Ishikawa (cell line): Measurements from ENCODE around the gene SAYSD1.

Experiments
- CEBPB ChIP-seq: IDR thresholded peaks from 2 replicates; pipeline ENCODE4 v1.6.1; 2012
- CREB1 ChIP-seq: IDR thresholded peaks from 2 replicates; pipeline ENCODE4 v1.6.1; 2012; ENCODE audit warnings: low read depth
- EGR1 ChIP-seq: IDR thresholded peaks from 2 replicates; pipeline ENCODE4 v1.6.1; 2012
- EP300 ChIP-seq: IDR thresholded peaks from 2 replicates; pipeline ENCODE4 v1.6.1; 2012; ENCODE audit warnings: borderline replicate concordance
- MAX ChIP-seq: IDR thresholded peaks from 2 replicates; pipeline ENCODE4 v1.6.1; 2012
- NFIC ChIP-seq: IDR thresholded peaks from 2 replicates; pipeline ENCODE4 v1.6.1; 2012
- RAD21 ChIP-seq: IDR thresholded peaks from 2 replicates; pipeline ENCODE4 v1.6.1; 2012; ENCODE audit warnings: low read depth
- REST ChIP-seq: IDR thresholded peaks from 2 replicates; pipeline ENCODE4 v1.6.1; 2012; ENCODE audit warnings: low read depth, mild to moderate bottlenecking
- TAF1 ChIP-seq: IDR thresholded peaks from 2 replicates; pipeline ENCODE4 v1.6.1; 2012; ENCODE audit warnings: low read depth, mild to moderate bottlenecking
- TCF12 ChIP-seq: IDR thresholded peaks from 2 replicates; pipeline ENCODE4 v1.6.1; 2012; ENCODE audit warnings: low read depth
- TEAD4 ChIP-seq: IDR thresholded peaks from 2 replicates; pipeline ENCODE4 v1.6.1; 2012
- USF1 ChIP-seq: IDR thresholded peaks from 2 replicates; pipeline ENCODE4 v1.6.1; 2012
- YY1 ChIP-seq: IDR thresholded peaks from 2 replicates; pipeline ENCODE4 v1.6.1; 2012; ENCODE audit warnings: low read depth
- ZBTB7A ChIP-seq: IDR thresholded peaks from 2 replicates; pipeline ENCODE4 v1.6.1; 2012; ENCODE audit warnings: low read depth

GRCh38 chr6:39091220-39091619 is 23.8 kb downstream of the SAYSD1 start:
- TF ChIP-seq USF1 (no peak), EGR1 (no peak), TAF1 (no peak), TEAD4 (no peak), REST (no peak), CEBPB (no peak), MAX (no peak), NFIC (no peak), YY1 (no peak), RAD21 (no peak), EP300 (no peak), TCF12 (no peak), ZBTB7A (no peak), CREB1 (no peak)
